NCI-H2227 (cell line): ENCODE results near the gene MORN5.
A peak's percentile ranks its signal among the peaks of the same experiment; 100 is the strongest.

Experiments
- DNase-seq: peaks from one replicate; lab custom pipeline; 2025; ENCODE audit not compliant: unreplicated experiment; lab: John Stamatoyannopoulos, UW

MORN5 gene

GRCh38 chr9:122190597-122191381, 31.1 kb downstream of the MORN5 start:
- DNase-seq = no peak

- no peak for DNase-seq
Measured at GRCh38 chr9:122191584-122191983, 31.9 kb downstream of the MORN5 start.

- no peak for DNase-seq
Measured at GRCh38 chr9:122192261-122192875, 32.7 kb downstream of the MORN5 start.

- DNase-seq = peak; percentile 35
Measured at GRCh38 chr9:122192914-122193525, 33.3 kb downstream of the MORN5 start.

- no peak for DNase-seq
Measured at GRCh38 chr9:122193651-122194050, 33.9 kb downstream of the MORN5 start.

- DNase-seq = no peak
Measured at GRCh38 chr9:122195875-122196274, 36.2 kb downstream of the MORN5 start.

- DNase-seq = peak; percentile 90
Measured at GRCh38 chr9:122197426-122197825, 37.7 kb downstream of the MORN5 start.

- DNase-seq = no peak
Measured at GRCh38 chr9:122197882-122198281, 38.2 kb downstream of the MORN5 start.

GRCh38 chr9:122200960-122201595, 41.4 kb downstream of the MORN5 start:
- no peak for DNase-seq

- DNase-seq = no peak
Measured at GRCh38 chr9:122201641-122202040, 41.9 kb downstream of the MORN5 start.

- DNase-seq = no peak
Measured at GRCh38 chr9:122202111-122202510, 42.4 kb downstream of the MORN5 start.

GRCh38 chr9:122204055-122204454, 44.3 kb downstream of the MORN5 start:
- no peak for DNase-seq

GRCh38 chr9:122204491-122204890, 44.8 kb downstream of the MORN5 start:
- DNase-seq = no peak

GRCh38 chr9:122205176-122205575, 45.5 kb downstream of the MORN5 start:
- DNase-seq = no peak

GRCh38 chr9:122206118-122207046, 46.7 kb downstream of the MORN5 start:
- DNase-seq = no peak

- DNase-seq = no peak
Measured at GRCh38 chr9:122207096-122207495, 47.4 kb downstream of the MORN5 start.

- no peak for DNase-seq
Measured at GRCh38 chr9:122209451-122209850, 49.7 kb downstream of the MORN5 start.

- no peak for DNase-seq
Measured at GRCh38 chr9:122212473-122213004, 52.8 kb downstream of the MORN5 start.

- DNase-seq = no peak
Measured at GRCh38 chr9:122213102-122213588, 53.4 kb downstream of the MORN5 start.
